Inflammatory macrophage treated with lipopolysaccharide for 4 hours (primary cell): ENCODE data around the gene TRA2A.
A peak's percentile ranks its signal among the peaks of the same experiment; 100 is the strongest.
"Not testable (repeated sequence)": the region's sequence is repeated elsewhere in the genome, so short reads cannot be mapped to it uniquely, and the experiment has no call there.

Experiments
- DNase-seq: peaks from one replicate; pipeline ENCODE4 v3.0.0-alpha.2; 2020

TRA2A gene

DNA sequence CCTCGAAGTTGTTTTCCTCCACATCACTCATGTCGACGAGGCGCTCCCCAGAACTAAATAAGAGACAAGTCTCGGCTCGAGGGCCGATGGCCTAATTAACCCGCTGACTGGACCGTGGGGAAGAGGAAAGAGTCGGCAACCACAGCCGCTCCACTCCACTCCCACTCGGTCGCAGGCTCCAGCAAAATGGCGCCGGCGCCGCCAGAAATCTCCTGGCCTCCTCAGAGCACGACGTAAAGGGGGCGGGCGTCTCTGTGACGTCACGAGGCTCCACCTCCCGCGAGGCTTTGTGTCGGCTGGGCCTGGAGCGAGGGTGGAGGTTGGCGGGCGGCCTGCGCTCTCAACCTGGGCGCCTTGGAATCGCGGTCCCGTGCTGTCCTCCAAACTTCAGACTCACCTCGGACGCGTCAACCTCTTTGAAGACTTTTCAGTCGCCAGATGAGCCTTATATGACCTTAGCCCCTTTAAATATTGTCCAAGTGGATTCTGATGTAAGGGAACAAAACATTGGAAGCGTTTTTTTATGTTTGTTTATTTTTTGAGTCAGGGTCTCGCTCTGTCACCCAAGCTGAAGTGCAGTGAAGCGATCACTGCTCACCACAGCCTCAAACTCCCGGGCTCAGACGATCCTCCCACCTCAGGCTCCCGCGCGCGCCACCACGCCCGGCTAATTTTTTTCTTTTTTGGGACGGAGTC, at the start of gene TRA2A:
TSS of gene TRA2A (minus strand) at position 188 of the 696 bp plus-strand sequence. CDS start at position 31, 157 bp downstream.
- peak; percentile 97 for DNase-seq

DNA sequence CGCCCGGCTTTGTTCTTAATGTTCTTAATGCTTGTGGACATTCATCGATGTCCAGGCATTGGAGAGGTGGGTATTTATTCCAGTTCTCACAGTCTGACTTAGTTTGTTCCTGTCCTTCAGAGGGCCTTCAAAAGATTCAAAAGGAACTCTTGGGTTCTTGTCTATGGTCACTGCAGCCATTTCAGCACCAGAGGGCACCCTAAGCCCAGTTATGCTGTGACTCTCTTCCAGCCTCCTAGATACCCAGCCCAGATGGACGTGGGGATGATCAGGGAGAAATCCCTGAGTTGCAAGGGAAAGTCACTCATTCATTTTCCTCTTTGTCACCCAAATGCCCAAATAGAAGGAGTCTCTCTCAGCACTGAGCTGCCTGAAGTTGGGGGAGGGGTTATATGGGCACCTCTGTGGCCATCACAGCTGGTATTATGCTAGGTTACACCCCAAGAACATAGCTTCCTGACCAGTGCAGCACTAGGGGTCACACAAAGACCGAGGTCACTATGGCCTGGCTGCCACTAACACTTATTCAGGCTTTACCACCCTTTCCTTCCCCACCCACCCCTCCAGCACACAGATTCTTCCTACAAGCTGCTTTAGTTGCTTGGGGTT, 38.9 kb upstream of the TRA2A start:
- DNase-seq: peak; percentile 71

DNA sequence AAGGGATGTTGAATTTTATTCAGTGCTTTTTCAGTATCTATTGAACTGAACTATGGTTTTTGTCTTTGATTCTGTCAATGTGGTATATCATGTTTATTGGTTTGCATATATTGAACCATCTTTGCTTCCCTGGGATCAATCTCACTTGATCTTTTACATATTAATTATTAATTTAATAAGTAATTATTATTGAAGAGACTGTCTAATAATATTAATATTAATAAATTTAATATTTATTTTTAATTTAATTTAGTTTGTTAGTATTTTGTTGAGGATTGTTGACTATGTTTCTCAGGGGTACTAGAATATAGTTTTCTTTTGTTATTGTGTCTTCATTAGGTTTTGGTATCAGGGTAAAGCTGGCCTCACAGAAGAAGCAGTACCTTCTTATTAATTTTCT, 26.5 kb upstream of the TRA2A start:
- no peak for DNase-seq

DNA sequence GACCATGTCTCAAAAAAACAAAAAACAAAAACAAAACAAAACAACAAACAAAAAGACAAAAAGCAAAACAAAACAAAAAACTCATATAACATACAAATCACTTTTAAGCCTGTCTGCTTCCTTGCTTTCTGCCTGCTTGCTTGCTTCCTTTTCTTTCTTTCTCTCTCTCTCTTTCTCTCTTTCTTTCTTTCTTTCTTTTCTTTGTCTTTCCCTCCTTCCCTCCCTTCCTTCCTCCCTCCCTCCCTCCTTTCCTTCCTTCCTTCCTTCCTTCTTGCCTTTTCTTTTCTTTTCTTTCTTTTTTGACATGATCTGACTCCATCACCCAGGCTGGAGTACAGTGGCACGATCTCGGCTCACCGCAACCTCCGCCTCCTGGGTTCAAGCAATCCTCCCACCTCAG, 15.9 kb upstream of the TRA2A start:
- no peak for DNase-seq

DNA sequence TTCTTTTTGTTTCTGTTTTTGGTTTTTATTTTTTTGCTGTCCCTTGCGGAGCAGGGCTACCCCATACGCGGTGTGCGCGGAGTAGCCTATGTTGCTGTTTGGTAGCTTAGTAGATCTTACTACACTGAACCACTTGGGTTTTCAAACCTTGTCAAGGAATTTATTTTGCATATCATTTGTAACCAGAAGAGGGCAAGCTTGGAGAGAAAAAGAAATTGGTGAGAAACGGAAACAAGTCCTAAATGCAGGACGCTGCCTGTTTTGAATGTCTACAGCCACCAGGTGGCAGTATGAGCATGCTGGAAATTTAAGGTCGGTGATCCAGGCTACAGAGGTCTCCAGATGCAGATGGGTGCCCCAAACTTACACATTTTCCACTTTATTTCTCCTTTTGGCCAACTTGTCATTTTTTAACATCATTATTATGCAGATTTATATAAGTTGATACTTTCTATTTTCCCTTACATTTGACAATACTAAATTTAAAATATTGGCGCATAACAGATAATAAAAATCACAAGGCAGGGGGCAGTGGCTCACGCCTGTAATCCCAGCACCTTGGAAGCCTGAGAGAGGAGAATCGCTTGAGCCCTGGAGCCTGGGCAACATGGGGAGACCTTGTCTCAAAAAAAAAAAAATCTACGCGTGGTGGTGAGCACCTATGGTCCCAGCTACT, 15.3 kb upstream of the TRA2A start:
- DNase-seq: peak; percentile 85

DNA sequence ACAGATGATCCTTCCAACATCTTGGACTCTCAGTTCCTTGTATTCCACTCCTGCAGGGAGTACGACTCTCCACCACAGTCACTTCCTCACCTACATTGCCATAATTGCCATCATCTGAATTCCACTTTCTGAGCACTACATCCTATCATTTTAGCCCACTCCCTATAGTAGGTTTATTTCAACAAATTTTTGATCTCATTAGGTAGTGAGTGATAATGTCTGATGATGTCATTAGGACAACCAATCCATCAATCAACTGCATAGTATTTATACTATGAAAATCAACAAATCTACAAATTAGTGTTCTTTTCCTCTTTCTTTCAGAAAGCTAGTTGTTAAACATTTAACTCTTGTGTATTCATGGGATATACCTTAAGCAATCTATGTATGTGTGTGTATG, 13.7 kb upstream of the TRA2A start:
- DNase-seq: no peak

DNA sequence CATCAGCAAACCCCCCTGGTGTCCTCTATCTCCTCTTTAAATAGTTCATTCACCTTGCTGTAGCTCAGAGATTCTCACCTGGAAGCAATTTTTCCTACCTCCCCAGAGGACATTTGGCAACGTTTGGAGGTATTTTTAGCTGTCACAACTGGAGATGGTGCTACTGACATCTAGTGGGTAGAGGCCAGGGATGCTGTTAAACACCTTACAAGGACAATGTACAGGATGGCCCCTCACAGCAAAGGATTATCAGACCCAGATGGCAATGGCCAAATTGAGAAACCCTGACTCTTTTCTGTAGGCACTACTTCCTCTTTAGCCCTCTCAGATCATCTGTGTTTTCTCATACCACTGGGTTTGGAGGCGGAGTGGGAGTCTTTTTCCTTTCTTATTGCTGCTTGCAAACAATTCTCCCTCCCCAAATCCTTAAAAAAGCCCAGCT, 13.2 kb upstream of the TRA2A start:
- peak; percentile 56 for DNase-seq

DNA sequence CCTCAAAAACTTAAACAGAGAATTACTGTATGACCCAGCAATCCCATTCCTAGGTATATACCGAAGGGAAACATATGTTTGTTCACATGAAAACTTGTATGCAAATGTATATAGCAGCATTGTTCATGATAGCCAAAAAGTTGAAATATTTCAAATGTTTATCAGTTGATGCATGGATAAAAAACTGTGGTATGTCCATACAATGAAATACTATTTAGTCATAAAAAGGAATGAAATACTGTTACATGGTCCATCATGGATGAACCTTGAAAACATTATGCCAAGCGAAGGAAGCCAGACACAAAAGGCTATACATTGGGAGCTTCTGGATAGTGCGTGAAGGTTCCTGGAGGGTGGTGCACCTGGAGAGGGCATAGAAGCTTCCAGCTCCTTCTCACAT, 11.0 kb upstream of the TRA2A start:
- no peak for DNase-seq

DNA sequence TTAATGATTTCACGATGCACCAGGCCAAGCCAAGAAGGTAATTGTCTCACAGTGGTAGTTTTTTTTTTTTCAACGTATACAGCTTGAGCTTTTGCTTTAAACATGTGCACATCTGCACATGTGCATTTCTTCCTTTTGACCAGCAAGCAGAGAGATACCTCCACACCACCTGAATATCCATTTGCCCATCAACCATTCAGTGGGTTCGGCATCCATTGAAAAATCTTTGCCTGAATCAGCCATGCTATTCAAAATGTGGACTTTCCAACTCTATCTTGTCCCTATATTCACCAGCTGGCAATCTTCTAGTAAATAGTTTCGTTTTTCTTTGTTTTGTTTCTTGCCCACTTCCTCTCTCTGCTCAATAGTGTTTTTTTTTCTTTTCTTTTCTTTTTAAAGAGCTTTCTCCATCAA, 7.7 kb upstream of the TRA2A start:
- DNase-seq: peak; percentile 41

DNA sequence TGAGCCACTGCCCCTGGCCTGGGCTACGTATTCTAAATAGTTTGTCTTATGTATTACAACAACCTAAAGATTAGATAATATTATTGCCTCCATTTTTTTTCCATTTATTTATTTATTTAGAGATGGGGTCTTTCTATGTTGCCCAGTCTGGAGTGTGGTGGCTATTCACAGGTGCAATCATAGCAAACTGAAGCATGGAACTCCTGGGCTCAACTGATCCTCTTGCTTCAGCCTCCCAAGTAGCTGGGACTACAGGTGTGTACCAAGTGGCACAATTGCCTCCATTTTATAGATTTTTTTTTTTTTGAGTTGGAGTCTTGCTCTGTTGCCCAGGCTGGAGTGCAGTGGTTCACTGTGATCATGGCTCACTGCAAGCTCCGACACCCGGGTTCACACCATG, 6.5 kb upstream of the TRA2A start:
- no peak for DNase-seq

DNA sequence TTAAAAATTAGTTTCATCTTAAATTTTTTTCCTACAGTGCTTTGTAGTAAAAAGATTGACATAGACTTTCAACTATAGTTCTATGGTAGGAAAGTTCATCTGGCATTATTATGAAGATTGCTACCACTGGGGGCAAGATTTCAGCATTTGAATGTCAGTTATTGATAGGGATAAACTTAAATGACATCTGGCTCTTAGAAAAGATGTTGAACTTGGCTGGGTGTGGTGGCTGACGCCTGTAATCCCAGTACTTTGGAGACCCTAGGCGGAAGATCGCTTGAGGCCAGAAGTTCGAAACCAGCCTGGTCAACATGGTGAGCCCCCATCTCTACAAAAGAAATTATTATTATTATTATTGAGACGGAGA, 1.4 kb upstream of the TRA2A start:
- no peak for DNase-seq

DNA sequence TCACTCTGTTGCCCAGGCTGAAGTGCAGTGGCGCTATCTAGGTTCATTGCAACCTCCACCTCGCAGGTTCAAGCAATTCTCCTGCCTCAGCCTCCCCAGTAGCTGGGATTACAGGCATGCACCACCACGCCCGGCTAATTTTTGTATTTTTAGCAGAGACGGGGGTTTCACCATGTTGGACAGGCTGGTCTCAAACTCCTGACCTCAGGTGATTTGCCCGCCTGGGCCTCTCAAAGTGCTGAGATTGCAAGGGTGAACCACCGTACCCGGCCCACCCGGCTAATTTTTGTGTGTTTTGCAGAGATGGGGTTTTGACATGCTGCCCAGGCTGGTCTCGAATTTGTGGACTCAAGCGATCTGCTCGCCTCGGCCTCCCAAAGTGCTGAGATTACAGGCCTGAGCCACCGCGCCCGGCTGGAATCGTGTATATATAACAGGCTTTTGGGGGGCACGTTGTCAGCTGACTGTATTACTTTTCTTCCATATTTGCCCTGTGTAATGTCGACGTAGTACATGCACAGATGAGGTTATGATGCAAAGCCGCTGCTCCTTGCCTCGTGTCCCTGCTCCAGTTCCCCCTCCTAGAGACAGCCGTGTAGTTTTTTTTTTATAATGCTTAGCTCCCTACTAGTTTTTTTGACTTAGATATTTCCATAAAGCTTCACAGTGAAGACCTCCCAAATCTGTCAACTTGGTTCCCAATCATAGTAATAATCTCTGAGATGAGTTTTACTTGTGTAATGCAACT, 883 bp upstream of the TRA2A start:
- DNase-seq: no peak

DNA sequence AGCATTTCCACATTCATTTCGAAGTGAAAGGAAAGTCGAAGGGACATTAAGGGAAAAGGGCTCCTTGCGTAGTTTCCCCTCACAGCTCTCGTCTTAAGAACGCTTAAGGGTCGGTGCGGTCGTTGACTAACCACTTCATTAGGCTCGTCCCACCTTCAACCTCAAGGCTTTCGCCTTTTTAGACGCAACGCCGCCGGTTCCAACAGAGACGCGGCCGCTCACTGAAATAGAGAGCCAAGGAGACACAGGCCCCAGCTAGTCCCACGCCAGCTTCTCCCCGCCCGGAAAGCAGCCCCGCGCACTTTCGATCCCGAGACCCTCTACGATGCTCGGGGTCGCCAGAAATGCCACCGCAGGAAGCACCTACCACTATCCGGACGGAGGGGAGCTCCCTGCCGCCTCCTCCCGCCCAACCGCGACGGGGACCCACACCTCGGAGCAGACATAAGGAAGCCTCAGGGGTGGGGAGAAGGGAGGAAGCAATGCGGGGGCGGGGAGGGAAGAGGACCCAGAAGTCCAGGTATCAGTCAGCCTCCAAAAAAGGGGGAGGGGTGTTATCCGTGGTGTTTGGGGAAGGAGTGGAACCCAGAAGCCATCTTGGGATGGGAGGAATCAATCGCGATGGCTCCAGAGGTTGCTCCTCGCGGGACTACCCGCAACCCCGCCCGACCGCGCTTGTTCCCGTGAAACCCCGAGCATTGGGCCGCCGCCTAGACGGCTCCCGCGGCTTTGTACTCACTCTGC, 559 bp downstream of the TRA2A start:
- peak; percentile 64 for DNase-seq

DNA sequence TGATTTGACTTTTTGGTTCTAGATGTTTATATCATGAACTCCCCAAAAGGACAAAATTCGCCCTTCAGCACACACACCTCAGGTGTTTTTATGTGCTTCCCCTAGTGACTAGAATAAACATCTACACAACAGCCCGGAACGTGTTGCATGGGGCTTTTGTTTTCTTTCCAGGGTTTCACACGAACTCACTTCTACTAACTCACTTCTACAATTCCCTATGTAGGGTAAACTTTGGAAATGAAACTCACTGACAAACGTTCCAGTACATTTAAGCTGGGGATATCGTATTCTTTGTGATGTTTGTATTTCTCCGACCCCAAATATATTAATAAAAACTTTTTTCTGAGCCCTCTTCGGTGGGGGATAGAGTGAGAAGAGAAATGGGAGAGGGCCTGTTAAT, 1.4 kb downstream of the TRA2A start:
- peak; percentile 44 for DNase-seq

DNA sequence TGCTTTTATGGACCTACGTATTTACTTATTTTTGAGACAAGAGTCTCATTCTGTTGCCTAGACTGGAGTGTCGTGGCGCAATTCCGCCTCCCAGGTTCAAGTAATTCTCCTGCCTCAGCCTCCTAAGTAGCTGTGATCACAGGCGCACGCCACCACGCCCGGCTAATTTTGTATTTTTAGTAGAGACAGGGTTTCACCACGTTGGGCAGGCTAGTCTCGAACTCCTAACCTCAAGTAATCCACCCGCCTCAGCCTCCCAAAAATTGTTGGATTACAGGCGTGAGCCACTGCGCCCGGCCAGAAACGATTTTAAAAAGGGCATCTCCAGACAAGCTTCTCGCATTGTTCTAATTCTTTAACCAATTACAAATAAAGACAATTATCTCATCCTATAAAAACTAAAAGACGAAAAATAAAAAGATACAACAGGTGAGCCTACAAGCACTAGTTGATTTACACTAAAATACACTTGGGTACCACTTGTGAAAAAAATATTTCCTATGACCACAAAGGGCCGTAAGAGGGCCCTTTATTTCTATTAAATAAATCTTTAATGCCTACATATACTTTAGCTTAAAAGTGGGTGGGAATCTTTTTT, 2.4 kb downstream of the TRA2A start:
- DNase-seq: no peak

DNA sequence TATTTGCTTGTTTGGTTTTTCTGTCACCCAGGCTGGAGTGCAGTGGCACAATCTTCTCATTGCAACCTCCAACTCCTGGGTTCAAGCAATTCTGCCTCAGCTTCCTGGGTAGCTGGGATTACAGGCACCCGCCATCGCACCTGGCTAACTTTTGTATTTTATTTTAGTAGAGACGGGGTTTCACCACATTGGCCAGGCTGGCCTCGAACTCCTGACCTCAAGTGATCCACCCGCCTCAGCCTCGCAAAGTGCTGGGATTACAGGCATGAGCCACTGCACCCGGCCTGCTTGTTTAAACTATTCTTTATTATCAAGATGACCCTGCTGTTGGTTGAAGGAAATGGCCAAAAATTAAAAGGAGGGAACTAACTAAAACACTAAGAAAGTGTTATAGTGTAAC, 6.2 kb downstream of the TRA2A start:
- not testable (repeated sequence) for DNase-seq

DNA sequence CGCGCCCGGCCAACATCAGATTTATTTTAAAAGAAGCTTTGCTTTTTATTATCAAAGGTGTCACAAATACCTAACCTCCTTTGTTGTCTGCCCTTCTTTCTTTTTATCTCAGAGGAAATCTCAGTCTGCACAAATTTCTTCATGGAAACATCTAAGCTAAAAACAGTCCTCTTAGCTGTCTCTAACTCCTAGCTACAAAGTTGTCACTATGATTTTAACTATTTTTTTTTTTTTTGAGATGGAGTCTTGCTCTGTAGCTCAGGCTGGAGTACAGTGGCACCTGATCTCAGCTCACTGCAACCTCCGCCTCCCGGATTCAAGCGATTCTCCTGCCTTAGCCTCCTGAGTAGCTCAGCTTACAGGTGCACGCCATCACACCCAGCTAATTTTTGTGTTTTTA, 7.3 kb downstream of the TRA2A start:
- DNase-seq: no peak

DNA sequence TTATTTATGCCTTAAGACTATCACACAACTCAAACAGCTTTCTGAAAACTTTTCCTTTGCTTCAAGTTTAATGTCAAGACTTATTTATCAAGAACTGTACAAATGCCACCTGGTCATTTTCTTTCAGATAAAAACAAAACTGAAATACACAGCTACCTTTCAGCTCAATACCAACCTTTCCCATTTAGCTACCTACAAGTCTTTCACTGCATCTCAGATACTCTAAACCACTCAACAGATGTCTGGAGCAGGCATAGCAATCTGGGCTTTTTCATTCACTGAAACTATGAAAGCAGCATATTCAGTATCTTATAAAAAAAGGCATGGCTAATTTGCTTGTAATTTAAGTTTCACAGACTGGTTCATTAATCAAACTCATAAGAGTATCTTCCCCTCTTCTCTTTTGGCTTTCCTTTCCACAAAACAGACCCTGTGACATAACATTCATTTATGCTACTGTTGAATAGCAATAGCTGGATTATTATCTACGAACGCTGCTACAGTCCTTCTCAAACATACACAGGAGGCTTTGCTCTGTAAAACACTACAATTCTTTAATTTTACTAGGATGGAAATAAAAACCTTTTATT, 8.2 kb downstream of the TRA2A start:
- DNase-seq: no peak

DNA sequence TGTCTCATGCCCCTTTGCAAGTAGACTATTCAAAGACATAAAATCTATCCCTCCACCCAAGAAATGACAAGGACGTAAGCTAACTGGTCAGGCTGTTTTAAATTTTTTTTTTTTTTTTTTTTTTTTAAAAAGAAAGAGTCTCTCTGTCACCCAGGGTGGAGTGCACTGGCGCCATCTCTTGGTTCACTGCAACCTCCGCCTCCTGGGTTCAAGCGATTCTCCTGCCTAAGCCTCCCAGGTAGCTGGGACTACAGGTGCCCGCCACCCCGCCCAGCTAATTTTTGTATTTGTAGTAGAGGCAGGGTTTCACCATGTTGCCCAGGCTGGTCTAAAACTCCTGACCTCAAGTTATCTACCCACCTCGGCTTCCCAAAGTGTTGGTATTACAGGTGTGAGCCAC, 11.2 kb downstream of the TRA2A start:
- DNase-seq: no peak

DNA sequence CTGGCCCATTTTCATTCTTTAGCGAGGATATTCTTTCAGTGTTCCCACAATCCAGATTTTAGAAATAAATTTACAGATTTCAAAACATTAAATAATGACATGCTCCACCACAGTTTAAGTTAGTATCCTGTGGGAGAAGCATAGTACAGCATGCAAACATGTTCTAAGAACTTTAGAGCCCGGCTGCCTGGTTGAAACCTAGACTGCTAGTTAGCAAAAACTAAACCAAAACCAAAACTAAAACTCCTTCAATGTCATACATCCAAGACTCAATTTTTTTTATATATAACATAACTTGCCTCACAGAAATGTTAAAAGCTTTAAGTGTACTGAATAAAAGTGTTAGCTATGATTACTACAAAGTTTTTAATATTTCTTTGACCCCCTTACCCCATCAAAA, 17.0 kb downstream of the TRA2A start:
- DNase-seq: peak; percentile 39

DNA sequence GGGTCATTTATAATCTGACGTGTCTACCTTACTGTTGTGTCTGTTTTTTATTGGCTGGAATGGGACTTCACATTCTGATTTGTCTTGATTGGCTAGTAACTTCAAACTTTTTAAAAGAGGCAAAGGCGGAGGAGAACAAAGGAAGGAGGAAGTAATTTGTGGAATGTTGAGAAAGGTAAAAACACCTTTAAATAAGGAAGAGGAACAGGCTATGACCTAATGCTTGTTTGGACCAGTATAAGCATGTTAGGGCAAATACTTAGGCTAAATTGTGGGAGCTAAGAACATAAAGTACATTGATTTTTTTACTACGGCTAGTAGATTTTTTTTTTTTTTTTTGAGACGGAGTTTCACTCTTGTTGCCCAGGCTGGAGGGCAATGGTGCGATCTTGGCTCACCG, 18.0 kb downstream of the TRA2A start:
- not testable (repeated sequence) for DNase-seq

DNA sequence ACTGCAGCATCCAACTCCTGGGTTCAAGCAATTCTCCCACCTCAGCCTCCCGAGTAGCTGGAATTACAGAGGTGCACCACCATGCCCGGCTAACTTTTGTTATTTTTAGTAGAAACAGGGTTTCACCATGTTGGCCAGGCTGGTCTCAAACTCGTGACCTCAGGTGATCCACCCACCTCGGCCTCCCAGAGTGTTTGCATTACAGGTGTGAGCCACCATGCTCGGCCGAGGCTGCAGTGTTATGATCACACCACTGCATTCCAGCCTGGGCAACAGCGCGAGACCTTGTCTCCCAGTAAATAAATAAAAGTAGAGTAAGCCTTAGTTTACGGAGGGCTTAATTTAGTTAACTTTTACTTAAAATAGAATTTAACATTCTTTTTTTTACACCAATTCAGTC, 37.8 kb downstream of the TRA2A start:
- DNase-seq: no peak
